Measurements from ENCODE around the gene ADAMTS4.

ADAMTS4 gene

GRCh38 chr1:161238039-161238473 is 39.2 kb upstream of the ADAMTS4 start, which contains the start of gene NR1I3:
NR1I3 (minus strand) TSS chr1:161238203; CDS start chr1:161236565, 1,638 bp downstream.
- H3K9me3 ChIP-seq (ENCODE audit: insufficient read depth, low read depth, low read length), result peaks cover 2% of the 10 kb centered on the region
- H2BK12ac ChIP-seq (ENCODE audit: low read length), result no peak within 1 kb of the TSS
- no peak within 1 kb of the TSS for H3K14ac ChIP-seq (ENCODE audit: low read length)
- H3K36me3 ChIP-seq (ENCODE audit: control insufficient read depth in 1 of 2, insufficient read depth in 2 of 2, low read length in 2 of 2), result no peaks in the 10 kb centered on the region
- no peaks in the 10 kb centered on the region for H3K79me2 ChIP-seq (ENCODE audit: control insufficient read depth, insufficient read depth, low read length, poor library complexity)
- H3K4me3 ChIP-seq (ENCODE audit: low read depth, low read length), result no peak within 1 kb of the TSS
- peaks cover 9 to 20% of the 10 kb centered on the region in 2 experiments for H3K4me1 ChIP-seq (ENCODE audit: control insufficient read depth in 1 of 2, insufficient read depth in 2 of 2, low read length in 2 of 2)
- no peak within 1 kb of the TSS for H2BK5ac ChIP-seq (ENCODE audit: low read depth, low read length, poor library complexity)
- H3K18ac ChIP-seq (ENCODE audit: low read length), result no peak within 1 kb of the TSS
- H2AFZ ChIP-seq (ENCODE audit: insufficient read depth, low read length, poor library complexity), result no peak within 1 kb of the TSS
- H2AK5ac ChIP-seq (ENCODE audit: low read length), result no peak within 1 kb of the TSS
- H3K79me1 ChIP-seq (ENCODE audit: low read length), result no peaks in the 10 kb centered on the region
- no CpG with 5 or more reads among the region's 4 CpGs for WGBS (ENCODE audit: extremely low coverage, insufficient coverage, insufficient read length)
- H4K12ac ChIP-seq (ENCODE audit: low read depth, low read length), result no peak within 1 kb of the TSS
- H3K27me3 ChIP-seq (ENCODE audit: insufficient read depth, low read length), result no peaks in the 10 kb centered on the region
- peak within 1 kb of the TSS; percentile 24 for H2BK120ac ChIP-seq (ENCODE audit: insufficient read depth, low read length, poor library complexity)
- DNase-seq, result no peak
- H4K91ac ChIP-seq (ENCODE audit: low read depth, low read length), result no peak within 1 kb of the TSS
- no peak within 1 kb of the TSS for H3K23ac ChIP-seq (ENCODE audit: low read length)
- H3K9ac ChIP-seq (ENCODE audit: low read length), result no peak within 1 kb of the TSS
- H3K4me2 ChIP-seq (ENCODE audit: low read length), result no peak within 1 kb of the TSS
- H4K8ac ChIP-seq (ENCODE audit: low read depth, low read length), result no peak within 1 kb of the TSS
- H3K4ac ChIP-seq (ENCODE audit: low read depth, low read length), result no peak within 1 kb of the TSS
- no peak within 1 kb of the TSS for H3K27ac ChIP-seq (ENCODE audit: low read depth, low read length)

GRCh38 chr1:161235957-161236775 is 37.3 kb upstream of the ADAMTS4 start:
- WGBS (ENCODE audit: extremely low coverage, insufficient coverage, insufficient read length), result no CpG with 5 or more reads among the region's 5 CpGs
- Histone ChIP-seq H4K12ac (ENCODE audit: low read depth, low read length) (no peak overlapping the region), H3K27me3 (ENCODE audit: insufficient read depth, low read length) (no peaks in the 10 kb centered on the region), H3K4me2 (ENCODE audit: low read length) (no peak overlapping the region), H3K4ac (ENCODE audit: low read depth, low read length) (no peak overlapping the region), H4K91ac (ENCODE audit: low read depth, low read length) (no peak overlapping the region), H3K9me3 (ENCODE audit: insufficient read depth, low read depth, low read length) (peaks cover 1% of the 10 kb centered on the region), H3K79me2 (ENCODE audit: control insufficient read depth, insufficient read depth, low read length, poor library complexity) (no peaks in the 10 kb centered on the region), H4K8ac (ENCODE audit: low read depth, low read length) (no peak overlapping the region), H3K79me1 (ENCODE audit: low read length) (no peaks in the 10 kb centered on the region), H2BK5ac (ENCODE audit: low read depth, low read length, poor library complexity) (no peak overlapping the region), H3K23ac (ENCODE audit: low read length) (no peak overlapping the region), H2BK120ac (ENCODE audit: insufficient read depth, low read length, poor library complexity) (no peak overlapping the region), H3K18ac (ENCODE audit: low read length) (no peak overlapping the region), H3K14ac (ENCODE audit: low read length) (no peak overlapping the region), H3K9ac (ENCODE audit: low read length) (no peak overlapping the region), H3K4me1 (ENCODE audit: control insufficient read depth in 1 of 2, insufficient read depth in 2 of 2, low read length in 2 of 2) (peaks cover 0 to 8% of the 10 kb centered on the region in 2 experiments), H3K4me3 (ENCODE audit: low read depth, low read length) (no peak overlapping the region), H2AK5ac (ENCODE audit: low read length) (no peak overlapping the region), H3K27ac (ENCODE audit: low read depth, low read length) (no peak overlapping the region), H3K36me3 (ENCODE audit: control insufficient read depth in 1 of 2, insufficient read depth in 2 of 2, low read length in 2 of 2) (no peaks in the 10 kb centered on the region), H2AFZ (ENCODE audit: insufficient read depth, low read length, poor library complexity) (no peak overlapping the region), H2BK12ac (ENCODE audit: low read length) (no peak overlapping the region)
- peak; percentile 30 to 75 for DNase-seq

GRCh38 chr1:161233102-161233501 is 34.2 kb upstream of the ADAMTS4 start:
- Histone ChIP-seq H3K4me1 (ENCODE audit: control insufficient read depth in 1 of 2, insufficient read depth in 2 of 2, low read length in 2 of 2) (peaks cover 3 to 9% of the 10 kb centered on the region in 2 experiments), H4K12ac (ENCODE audit: low read depth, low read length) (no peak overlapping the region), H4K91ac (ENCODE audit: low read depth, low read length) (no peak overlapping the region), H3K18ac (ENCODE audit: low read length) (no peak overlapping the region), H3K27ac (ENCODE audit: low read depth, low read length) (no peak overlapping the region), H3K27me3 (ENCODE audit: insufficient read depth, low read length) (no peaks in the 10 kb centered on the region), H2AFZ (ENCODE audit: insufficient read depth, low read length, poor library complexity) (no peak overlapping the region), H4K8ac (ENCODE audit: low read depth, low read length) (no peak overlapping the region), H2BK5ac (ENCODE audit: low read depth, low read length, poor library complexity) (no peak overlapping the region), H3K9ac (ENCODE audit: low read length) (no peak overlapping the region), H3K4me3 (ENCODE audit: low read depth, low read length) (no peak overlapping the region), H2BK120ac (ENCODE audit: insufficient read depth, low read length, poor library complexity) (no peak overlapping the region), H3K9me3 (ENCODE audit: insufficient read depth, low read depth, low read length) (peaks cover 1% of the 10 kb centered on the region), H3K79me2 (ENCODE audit: control insufficient read depth, insufficient read depth, low read length, poor library complexity) (no peaks in the 10 kb centered on the region), H3K4ac (ENCODE audit: low read depth, low read length) (no peak overlapping the region), H3K23ac (ENCODE audit: low read length) (no peak overlapping the region), H3K4me2 (ENCODE audit: low read length) (no peak overlapping the region), H3K79me1 (ENCODE audit: low read length) (no peaks in the 10 kb centered on the region), H2BK12ac (ENCODE audit: low read length) (no peak overlapping the region), H3K14ac (ENCODE audit: low read length) (no peak overlapping the region), H3K36me3 (ENCODE audit: control insufficient read depth in 1 of 2, insufficient read depth in 2 of 2, low read length in 2 of 2) (peaks cover 10 to 16% of the 10 kb centered on the region in 2 experiments), H2AK5ac (ENCODE audit: low read length) (no peak overlapping the region)
- WGBS (ENCODE audit: extremely low coverage, insufficient coverage, insufficient read length), result no CpG with 5 or more reads among the region's 9 CpGs
- no peak for DNase-seq

- no CpG with 5 or more reads among the region's 7 CpGs for WGBS (ENCODE audit: extremely low coverage, insufficient coverage, insufficient read length)
- Histone ChIP-seq H2BK5ac (ENCODE audit: low read depth, low read length, poor library complexity) (no peak overlapping the region), H3K23ac (ENCODE audit: low read length) (no peak overlapping the region), H3K9me3 (ENCODE audit: insufficient read depth, low read depth, low read length) (peaks cover 1% of the 10 kb centered on the region), H3K27me3 (ENCODE audit: insufficient read depth, low read length) (no peaks in the 10 kb centered on the region), H3K4ac (ENCODE audit: low read depth, low read length) (no peak overlapping the region), H2BK12ac (ENCODE audit: low read length) (no peak overlapping the region), H3K79me1 (ENCODE audit: low read length) (peaks cover 10% of the 10 kb centered on the region), H4K12ac (ENCODE audit: low read depth, low read length) (no peak overlapping the region), H3K9ac (ENCODE audit: low read length) (no peak overlapping the region), H4K91ac (ENCODE audit: low read depth, low read length) (no peak overlapping the region), H3K4me3 (ENCODE audit: low read depth, low read length) (no peak overlapping the region), H2AFZ (ENCODE audit: insufficient read depth, low read length, poor library complexity) (no peak overlapping the region), H3K79me2 (ENCODE audit: control insufficient read depth, insufficient read depth, low read length, poor library complexity) (peaks cover 5% of the 10 kb centered on the region), H4K8ac (ENCODE audit: low read depth, low read length) (no peak overlapping the region), H3K27ac (ENCODE audit: low read depth, low read length) (no peak overlapping the region), H3K4me1 (ENCODE audit: control insufficient read depth in 1 of 2, insufficient read depth in 2 of 2, low read length in 2 of 2) (peaks cover 18 to 19% of the 10 kb centered on the region in 2 experiments), H2BK120ac (ENCODE audit: insufficient read depth, low read length, poor library complexity) (no peak overlapping the region), H3K14ac (ENCODE audit: low read length) (no peak overlapping the region), H3K18ac (ENCODE audit: low read length) (no peak overlapping the region), H3K4me2 (ENCODE audit: low read length) (no peak overlapping the region), H2AK5ac (ENCODE audit: low read length) (no peak overlapping the region), H3K36me3 (ENCODE audit: control insufficient read depth in 1 of 2, insufficient read depth in 2 of 2, low read length in 2 of 2) (peaks cover 10 to 17% of the 10 kb centered on the region in 2 experiments)
- no peak for DNase-seq
Measured at GRCh38 chr1:161230762-161231161, 31.9 kb upstream of the ADAMTS4 start.
